Nephron (organoid): ENCODE data around the gene MYLK.

Experiments used
- H3K27ac Mint-ChIP-seq, 3 experiments: 2 replicates each; pipeline ENCODE4 v1.8.0; 2020; ENCODE audit warnings: mixed read lengths in 3 of 3, mild to moderate bottlenecking in 2 of 3, moderate library complexity in 1 of 3
- H3K27me3 Mint-ChIP-seq: 2 replicates; pipeline ENCODE4 v1.8.0; 2021; ENCODE audit warnings: low read depth, mild to moderate bottlenecking, moderate library complexity, mixed read lengths
- H3K36me3 Mint-ChIP-seq: 2 replicates; pipeline ENCODE4 v1.8.0; 2020; ENCODE audit warnings: low read depth, mixed read lengths
- H3K4me1 Mint-ChIP-seq: 2 replicates; pipeline ENCODE4 v1.8.0; 2020; ENCODE audit warnings: mixed read lengths
- H3K4me3 Mint-ChIP-seq, 3 experiments: 2 replicates each; pipeline ENCODE4 v1.8.0; 2020; ENCODE audit warnings: mild to moderate bottlenecking in 3 of 3, mixed read lengths in 3 of 3, moderate library complexity in 2 of 3
- H3K9me3 Mint-ChIP-seq: 2 replicates; pipeline ENCODE4 v1.8.0; 2020; ENCODE audit warnings: mixed read lengths
- CTCF ChIP-seq, 3 experiments: fragments of 200-600 bp; sonication (generic); IDR thresholded peaks; one replicate each; pipeline ENCODE4 v1.5.0; 2021; ENCODE audit warnings: antibody characterized with exemption in 3 of 3; ENCODE audit not compliant: unreplicated experiment in 3 of 3

Gene MYLK

GRCh38 chr3:123871946-123872345 lies 12.2 kb downstream of the MYLK start:
- Mint-ChIP-seq H3K36me3 (no peaks in the 10 kb centered on the region), H3K27me3 (no peaks in the 10 kb centered on the region), H3K27ac (peak overlapping the region in 1 of 3 experiments; percentile 13), H3K4me3 (no peak overlapping the region), H3K9me3 (no peaks in the 10 kb centered on the region), H3K4me1 (no peaks in the 10 kb centered on the region)
- no peak for TF ChIP-seq CTCF (IDR thresholded peaks at IDR 0.05; ENCODE audit: unreplicated experiment in 3 of 3)

- Mint-ChIP-seq H3K9me3 (no peaks in the 10 kb centered on the region), H3K4me1 (no peaks in the 10 kb centered on the region), H3K4me3 (no peak overlapping the region), H3K27ac (no peak overlapping the region), H3K27me3 (no peaks in the 10 kb centered on the region), H3K36me3 (no peaks in the 10 kb centered on the region)
- TF ChIP-seq CTCF (IDR thresholded peaks at IDR 0.05; ENCODE audit: unreplicated experiment in 3 of 3), result no peak
These were observed 14.1 kb downstream of the MYLK start for GRCh38 chr3:123870033-123870432.

- Mint-ChIP-seq H3K36me3 (no peaks in the 10 kb centered on the region), H3K9me3 (peaks cover 1% of the 10 kb centered on the region), H3K4me1 (no peaks in the 10 kb centered on the region), H3K4me3 (no peak overlapping the region), H3K27ac (no peak overlapping the region), H3K27me3 (no peaks in the 10 kb centered on the region)
- TF ChIP-seq CTCF (IDR thresholded peaks at IDR 0.05; ENCODE audit: unreplicated experiment in 3 of 3), result no peak
These were observed 15.0 kb downstream of the MYLK start for GRCh38 chr3:123869165-123869564.

- Mint-ChIP-seq H3K36me3 (no peaks in the 10 kb centered on the region), H3K9me3 (peaks cover 5% of the 10 kb centered on the region), H3K4me3 (no peak overlapping the region), H3K27ac (no peak overlapping the region), H3K27me3 (no peaks in the 10 kb centered on the region), H3K4me1 (no peaks in the 10 kb centered on the region)
- TF ChIP-seq CTCF (IDR thresholded peaks at IDR 0.05; ENCODE audit: unreplicated experiment in 3 of 3), result no peak
These were observed 19.4 kb downstream of the MYLK start for GRCh38 chr3:123864706-123865105.

- no peak for TF ChIP-seq CTCF (IDR thresholded peaks at IDR 0.05; ENCODE audit: unreplicated experiment in 3 of 3)
- H3K4me3 Mint-ChIP-seq, result no peak overlapping the region
- H3K9me3 Mint-ChIP-seq, result peaks cover 8% of the 10 kb centered on the region
- no peaks in the 10 kb centered on the region for H3K27me3 Mint-ChIP-seq
- H3K27ac Mint-ChIP-seq, result no peak overlapping the region
- no peaks in the 10 kb centered on the region for H3K36me3 Mint-ChIP-seq
- no peaks in the 10 kb centered on the region for H3K4me1 Mint-ChIP-seq
These were observed 22.0 kb downstream of the MYLK start for GRCh38 chr3:123862152-123862551.

GRCh38 chr3:123861081-123861836 lies 22.9 kb downstream of the MYLK start:
- H3K9me3 Mint-ChIP-seq, result peaks cover 11% of the 10 kb centered on the region
- no peak overlapping the region for H3K27ac Mint-ChIP-seq
- H3K4me3 Mint-ChIP-seq, result no peak overlapping the region
- no peaks in the 10 kb centered on the region for H3K4me1 Mint-ChIP-seq
- no peaks in the 10 kb centered on the region for H3K36me3 Mint-ChIP-seq
- no peak for TF ChIP-seq CTCF (IDR thresholded peaks at IDR 0.05; ENCODE audit: unreplicated experiment in 3 of 3)
- H3K27me3 Mint-ChIP-seq, result no peaks in the 10 kb centered on the region
